C4-2B (cell line): Measurements from ENCODE around the gene SPDEF.

Experiments used
- CTCF ChIP-seq: fragments of 450-650 bp; conservative IDR thresholded peaks from 2 replicates; pipeline ENCODE4 v1.5.1; 2017; ENCODE audit warnings: mild to moderate bottlenecking
- ZFX ChIP-seq: fragments of 450-650 bp; IDR thresholded peaks from 2 replicates; pipeline ENCODE4 v1.6.1; 2017

DNA sequence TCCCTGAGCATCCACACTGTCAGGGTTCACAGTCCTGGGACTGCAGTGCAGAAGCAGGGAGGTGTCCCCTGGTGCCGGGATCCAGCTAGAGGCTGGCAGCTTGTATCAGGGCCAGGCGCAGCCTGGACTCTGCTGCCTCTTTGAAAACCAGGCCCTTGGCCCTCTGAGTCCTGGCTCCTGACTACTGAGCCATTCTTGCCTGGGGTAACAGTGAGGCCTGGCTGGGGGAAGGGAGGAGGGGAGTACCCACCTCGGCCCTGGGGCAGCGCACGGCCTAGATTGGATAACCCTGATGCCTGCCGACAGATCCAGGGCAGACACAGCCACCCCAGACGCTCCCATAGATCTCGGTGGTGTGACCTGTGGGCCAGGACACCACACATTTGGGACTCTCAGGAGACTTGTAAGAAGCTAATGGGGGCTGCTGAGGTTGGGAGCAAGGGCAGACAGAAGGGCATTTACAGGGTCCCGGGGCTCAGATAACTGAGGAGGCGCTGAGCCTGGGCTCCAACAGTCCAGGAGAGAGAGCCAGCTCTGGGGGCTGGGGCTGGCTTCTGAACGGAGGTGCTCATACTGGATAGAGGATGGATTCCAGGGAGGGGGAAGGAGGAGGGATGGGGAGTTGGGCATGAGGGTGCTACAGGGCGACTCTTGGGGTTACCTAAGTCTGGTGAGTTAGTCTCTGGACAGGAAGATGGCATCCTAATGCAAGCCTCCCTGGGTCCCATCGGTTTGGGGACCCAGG lies 30.5 kb downstream of the SPDEF start:
- TF ChIP-seq CTCF (no peak), ZFX (no peak)
